SK-N-SH treated with all-trans-retinoic acid at 6 μM for 48 hours (cell line): ENCODE results near the gene ZSCAN22.

Experiments
- PATZ1 ChIP-seq: fragments of 250-450 bp; sonication (Bioruptor Pico); IDR thresholded peaks from 2 replicates; pipeline ENCODE4 v1.8.0; 2020; ENCODE audit warnings: mild to moderate bottlenecking, moderate library complexity, borderline replicate concordance
- SNAI2 ChIP-seq: fragments of 250-450 bp; sonication (Bioruptor Pico); IDR thresholded peaks from 2 replicates; pipeline ENCODE4 v1.5.0; 2020; ENCODE audit warnings: mild to moderate bottlenecking, moderate library complexity

GRCh38 chr19:58277748-58278540 is 48.9 kb upstream of the ZSCAN22 start:
- TF ChIP-seq PATZ1 (CRISPR knock-in tag) (no peak), SNAI2 (CRISPR knock-in tag) (no peak)
